Measurements from ENCODE around the gene SLC9A9.
"Not testable (repeated sequence)": the region's sequence is repeated elsewhere in the genome, so short reads cannot be mapped to it uniquely, and the experiment has no call there.

SLC9A9 gene

GRCh38 chr3:143437405-143437804, 410.9 kb downstream of the SLC9A9 start:
- no peak for DNase-seq

GRCh38 chr3:143436231-143436930, 411.9 kb downstream of the SLC9A9 start:
- no peak for DNase-seq

- DNase-seq, result peak; percentile 64
Measured at GRCh38 chr3:143433787-143434378, 414.4 kb downstream of the SLC9A9 start.

- DNase-seq, result not testable (repeated sequence)
Measured at GRCh38 chr3:143431298-143431697, 417.0 kb downstream of the SLC9A9 start.

- DNase-seq, result no peak
Measured at GRCh38 chr3:143430568-143430967, 417.7 kb downstream of the SLC9A9 start.

GRCh38 chr3:143429628-143430514, 418.4 kb downstream of the SLC9A9 start:
- peak; percentile 16 for DNase-seq

GRCh38 chr3:143428294-143428693, 420.0 kb downstream of the SLC9A9 start:
- DNase-seq, result peak; percentile 28

GRCh38 chr3:143427631-143428030, 420.6 kb downstream of the SLC9A9 start:
- no peak for DNase-seq

GRCh38 chr3:143424874-143425273, 423.4 kb downstream of the SLC9A9 start:
- no peak for DNase-seq

GRCh38 chr3:143421556-143421955, 426.7 kb downstream of the SLC9A9 start:
- no peak for DNase-seq

GRCh38 chr3:143419611-143420010, 428.7 kb downstream of the SLC9A9 start:
- no peak for DNase-seq

GRCh38 chr3:143418391-143418790, 429.9 kb downstream of the SLC9A9 start:
- DNase-seq, result no peak

GRCh38 chr3:143416229-143416628, 432.0 kb downstream of the SLC9A9 start:
- DNase-seq, result no peak

- DNase-seq, result no peak
Measured at GRCh38 chr3:143414571-143415253, 433.6 kb downstream of the SLC9A9 start.

GRCh38 chr3:143413372-143413771, 434.9 kb downstream of the SLC9A9 start:
- DNase-seq, result no peak

- no peak for DNase-seq
Measured at GRCh38 chr3:143412084-143412483, 436.2 kb downstream of the SLC9A9 start.

GRCh38 chr3:143410259-143410658, 438.0 kb downstream of the SLC9A9 start:
- DNase-seq, result no peak

GRCh38 chr3:143408771-143409170, 439.5 kb downstream of the SLC9A9 start:
- DNase-seq, result no peak

- DNase-seq, result no peak
Measured at GRCh38 chr3:143402602-143403001, 445.7 kb downstream of the SLC9A9 start.

GRCh38 chr3:143396790-143397189, 451.5 kb downstream of the SLC9A9 start:
- no peak for DNase-seq

- no peak for DNase-seq
Measured at GRCh38 chr3:143389388-143389787, 458.9 kb downstream of the SLC9A9 start.

- DNase-seq, result no peak
Measured at GRCh38 chr3:143387425-143387824, 460.8 kb downstream of the SLC9A9 start.

GRCh38 chr3:143384076-143384475, 464.2 kb downstream of the SLC9A9 start:
- DNase-seq, result no peak

Measured in hematopoietic multipotent progenitor cell treated with erythropoietin and hydrocortisone succinate and interleukin-3 and kit ligand, for 8 days (in vitro differentiated cells).